Activated CD4-positive, CD25-positive, alpha-beta regulatory T cell treated with anti-CD3 and anti-CD28 coated beads, Interleukin-2, amount 50 U/mL, for 24 hours (primary cell): ENCODE results near the gene KRT5.

Experiments
- ATAC-seq, 2 donors: fragments of 150-1000 bp; cut with Tn5 transposase; one replicate each; pipeline ENCODE4 v1.10.0; 2021; ENCODE audit warnings: mild to moderate bottlenecking in 1 of 2, moderate library complexity in 1 of 2

KRT5 gene

DNA sequence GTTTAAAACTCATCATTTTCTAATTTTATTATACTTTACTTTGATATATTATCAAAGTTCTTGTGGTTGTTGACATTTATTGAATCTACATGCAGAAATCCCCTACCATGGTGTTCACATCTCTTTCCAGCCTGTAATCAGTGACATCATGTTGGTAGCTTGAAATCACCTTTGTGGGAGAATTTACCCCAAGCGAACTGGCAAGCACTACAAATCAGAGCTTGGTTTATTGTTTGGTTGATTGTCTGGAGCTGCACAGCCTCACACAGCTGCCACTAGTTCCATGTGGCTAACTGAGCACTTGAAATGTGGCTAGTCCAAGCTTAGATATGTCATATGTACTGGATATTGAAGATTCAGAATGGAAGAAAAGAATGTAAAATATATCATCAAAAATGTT, 15.4 kb upstream of the KRT5 start:
- no peak for ATAC-seq

DNA sequence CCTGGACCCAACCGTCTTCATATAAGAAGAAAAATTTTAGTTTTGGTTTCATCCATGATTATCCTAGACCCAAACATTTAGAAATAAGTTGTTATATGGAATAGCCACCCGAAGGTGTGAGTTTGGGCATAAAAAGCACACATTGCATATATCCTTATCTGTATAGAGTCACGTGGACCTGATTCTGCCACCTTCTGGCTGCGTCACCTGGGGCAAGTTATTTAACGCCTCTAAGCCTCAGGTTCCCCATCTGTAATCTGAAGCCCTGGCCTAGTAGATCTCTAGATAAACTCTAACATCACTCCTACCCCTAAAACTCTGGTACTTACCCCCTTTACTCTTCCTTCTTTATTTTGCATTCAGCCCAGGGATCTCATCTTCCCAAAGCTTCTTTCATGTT, 14.3 kb upstream of the KRT5 start:
- ATAC-seq = no peak

DNA sequence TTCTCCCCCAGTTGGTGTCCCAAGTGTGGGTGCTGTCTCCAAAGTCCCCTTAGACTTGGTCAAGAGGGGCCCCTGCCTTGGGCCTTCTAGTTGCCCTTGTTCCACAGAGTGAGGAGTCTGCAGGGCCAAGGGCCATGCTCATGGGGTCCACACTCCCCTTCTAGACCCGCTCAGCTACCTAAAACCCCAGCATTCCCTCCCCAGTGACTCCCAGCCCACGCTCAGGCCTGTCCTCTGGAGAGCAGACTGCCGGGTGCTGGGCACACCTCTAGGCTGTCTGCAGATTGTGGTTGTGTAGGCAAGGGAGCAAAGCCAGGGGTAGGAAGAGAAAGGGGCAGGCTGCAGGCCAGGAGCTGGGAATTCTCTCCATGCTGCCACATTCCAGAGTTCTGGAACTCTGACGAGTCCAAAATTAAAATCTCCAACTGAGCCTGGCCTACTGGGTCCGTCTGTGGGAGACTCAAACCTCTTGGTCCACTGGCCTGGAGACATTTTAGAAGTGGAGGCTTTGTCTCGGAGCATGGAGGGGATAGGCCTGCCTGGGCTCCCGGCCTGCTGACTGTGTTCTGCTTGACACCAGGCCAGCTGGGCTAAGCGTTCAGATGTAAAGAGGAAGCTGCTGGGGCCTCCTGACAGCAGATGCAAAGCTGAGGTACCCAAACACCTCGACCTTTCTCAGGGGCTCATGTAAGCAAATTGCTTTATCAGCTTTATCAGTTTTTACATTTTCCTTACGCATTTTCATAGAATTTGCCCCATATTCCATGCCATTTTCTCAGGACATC, 13.7 kb upstream of the KRT5 start:
- no peak for ATAC-seq

DNA sequence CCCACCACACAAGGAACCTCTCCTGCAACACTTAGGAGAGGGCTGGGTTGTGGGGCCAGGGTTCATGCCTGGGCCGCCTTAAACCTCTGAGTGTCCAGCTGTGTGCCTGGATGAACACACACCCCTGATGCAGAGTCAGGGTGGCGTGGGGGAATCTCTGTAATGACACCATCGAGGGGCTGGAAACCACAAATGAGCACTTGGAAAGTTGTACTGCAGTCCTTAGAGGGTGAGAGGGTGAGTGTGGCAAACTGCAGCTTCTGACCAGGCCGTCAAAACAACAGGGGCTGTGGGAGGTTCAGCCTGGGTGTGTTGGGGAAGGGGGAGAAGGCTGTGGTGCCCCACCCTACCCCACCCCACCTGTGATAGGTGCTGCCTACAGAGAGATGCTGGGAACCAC, 12.4 kb upstream of the KRT5 start:
- no peak for ATAC-seq

GRCh38 chr12:52531566-52532300, 11.5 kb upstream of the KRT5 start:
- ATAC-seq = no peak

- ATAC-seq = no peak
Measured at GRCh38 chr12:52530905-52531304, 10.7 kb upstream of the KRT5 start.

- no peak for ATAC-seq
Measured at GRCh38 chr12:52530366-52530765, 10.2 kb upstream of the KRT5 start.

- no peak for ATAC-seq
Measured at GRCh38 chr12:52529846-52530245, 9.7 kb upstream of the KRT5 start.

GRCh38 chr12:52529417-52529816, 9.2 kb upstream of the KRT5 start:
- no peak for ATAC-seq

DNA sequence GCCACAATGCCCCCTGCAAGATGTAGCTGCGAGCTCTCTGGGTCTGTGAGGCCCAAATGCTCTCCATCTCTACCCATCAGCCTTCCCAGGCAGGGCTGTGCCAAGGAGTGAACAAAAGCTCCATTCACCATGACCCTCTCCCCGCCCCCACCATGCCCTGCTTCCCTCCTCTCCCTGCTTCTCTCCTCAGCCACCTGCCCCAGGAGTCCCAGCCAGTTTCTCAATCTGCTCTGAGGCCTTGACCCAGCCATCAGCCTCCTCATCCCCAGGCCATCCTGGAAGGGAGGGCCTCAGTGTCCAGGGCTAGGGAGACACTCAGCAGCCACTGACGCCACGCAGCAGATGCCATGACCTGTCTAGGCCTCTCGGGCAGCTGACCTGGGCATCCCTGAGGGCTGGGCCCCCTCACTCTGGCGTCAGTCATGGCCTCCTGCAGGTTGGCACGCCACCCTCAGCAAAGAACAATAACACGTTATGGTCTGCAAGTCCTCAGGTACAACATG, 8.5 kb upstream of the KRT5 start:
- ATAC-seq = no peak

GRCh38 chr12:52527121-52527800, 7.1 kb upstream of the KRT5 start:
- ATAC-seq = no peak

DNA sequence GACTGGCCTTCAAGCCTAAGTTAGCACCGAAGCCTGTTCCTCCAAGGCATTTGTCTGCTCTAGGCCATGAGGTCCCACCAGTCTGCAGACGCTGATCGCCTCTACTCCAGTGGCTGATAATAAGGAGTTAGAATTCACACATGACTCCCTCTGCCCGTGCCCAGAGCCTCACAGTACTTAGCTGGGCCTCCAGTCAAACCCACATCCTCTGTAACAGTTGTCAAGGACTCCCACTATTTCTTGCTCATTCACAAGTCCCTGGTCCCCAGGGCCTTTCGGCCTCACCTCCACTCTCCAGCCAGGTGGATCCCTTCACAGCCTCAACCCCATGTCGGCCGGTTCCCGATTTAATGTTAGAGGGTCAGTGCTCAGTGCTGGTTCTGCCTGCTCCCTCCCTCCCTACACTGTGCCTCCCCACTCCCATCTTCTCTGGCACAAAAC, 6.3 kb upstream of the KRT5 start:
- no peak for ATAC-seq

GRCh38 chr12:52525661-52526499, 5.7 kb upstream of the KRT5 start:
- ATAC-seq = no peak

DNA sequence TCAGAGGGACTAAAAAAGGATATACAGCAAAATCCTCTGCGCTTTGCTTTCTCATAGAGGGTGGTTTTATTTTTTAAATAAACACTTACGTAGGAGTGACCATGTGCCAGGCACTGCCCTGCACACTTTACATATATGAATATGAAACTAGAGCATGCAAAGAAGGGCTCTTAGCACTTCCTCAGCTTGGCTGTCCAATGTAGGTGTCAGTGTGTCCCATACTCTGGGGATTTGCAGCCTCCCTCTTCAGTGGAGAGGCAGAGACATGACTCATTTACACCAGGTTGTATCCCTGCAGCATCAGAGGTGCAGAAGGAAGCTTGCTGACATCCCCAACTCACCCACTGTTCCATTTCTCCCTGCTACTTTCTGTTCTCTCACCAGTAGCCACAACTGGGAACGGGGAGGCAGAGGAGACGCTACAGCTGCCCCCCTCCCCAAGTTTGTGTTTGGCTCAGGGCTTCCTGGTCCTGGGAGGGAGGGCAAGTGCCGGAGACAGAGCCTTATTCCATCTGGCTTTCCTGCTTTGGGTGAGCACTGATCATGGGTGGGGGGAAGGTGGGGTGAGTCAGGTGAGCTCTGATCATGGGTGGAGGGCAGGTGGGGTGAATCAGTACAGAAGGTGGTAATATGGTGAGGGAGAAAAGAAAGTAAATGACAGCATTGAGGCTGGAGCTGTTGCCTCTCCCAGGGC, 4.9 kb upstream of the KRT5 start:
- ATAC-seq = no peak

DNA sequence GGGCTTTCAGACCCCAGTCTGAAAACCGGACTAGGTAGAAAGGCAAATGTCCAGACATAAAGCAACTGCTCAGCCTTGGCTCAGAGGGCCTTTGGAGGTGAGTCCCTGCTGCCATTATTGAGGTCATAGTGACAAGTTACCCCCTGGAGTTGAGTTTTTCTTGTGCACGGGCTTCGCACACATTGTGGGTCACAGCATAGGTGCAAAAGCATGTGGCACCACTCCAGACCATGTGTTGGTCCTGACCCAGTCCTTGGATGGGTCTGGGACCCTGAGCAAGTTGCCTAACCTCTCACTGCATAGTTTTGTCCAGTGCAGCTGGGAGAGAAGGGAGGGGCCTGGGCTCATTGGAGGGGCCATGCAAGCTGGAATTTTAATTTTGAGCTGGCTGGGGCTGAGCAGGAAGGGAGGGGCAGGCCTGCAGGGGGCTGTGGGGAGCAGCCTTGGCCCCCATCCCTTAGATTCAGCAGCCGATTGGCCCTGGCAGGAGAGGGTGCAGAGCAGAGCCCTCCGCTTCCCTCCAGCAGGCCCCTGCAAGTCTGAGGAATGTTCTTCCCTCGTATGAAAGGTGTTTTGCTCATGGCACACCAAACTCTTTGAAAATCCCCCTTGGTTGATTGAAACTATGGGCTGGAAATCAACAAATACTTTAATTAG, 4.2 kb upstream of the KRT5 start:
- ATAC-seq = no peak

- ATAC-seq = no peak
Measured at GRCh38 chr12:52523824-52524223, 3.6 kb upstream of the KRT5 start.

DNA sequence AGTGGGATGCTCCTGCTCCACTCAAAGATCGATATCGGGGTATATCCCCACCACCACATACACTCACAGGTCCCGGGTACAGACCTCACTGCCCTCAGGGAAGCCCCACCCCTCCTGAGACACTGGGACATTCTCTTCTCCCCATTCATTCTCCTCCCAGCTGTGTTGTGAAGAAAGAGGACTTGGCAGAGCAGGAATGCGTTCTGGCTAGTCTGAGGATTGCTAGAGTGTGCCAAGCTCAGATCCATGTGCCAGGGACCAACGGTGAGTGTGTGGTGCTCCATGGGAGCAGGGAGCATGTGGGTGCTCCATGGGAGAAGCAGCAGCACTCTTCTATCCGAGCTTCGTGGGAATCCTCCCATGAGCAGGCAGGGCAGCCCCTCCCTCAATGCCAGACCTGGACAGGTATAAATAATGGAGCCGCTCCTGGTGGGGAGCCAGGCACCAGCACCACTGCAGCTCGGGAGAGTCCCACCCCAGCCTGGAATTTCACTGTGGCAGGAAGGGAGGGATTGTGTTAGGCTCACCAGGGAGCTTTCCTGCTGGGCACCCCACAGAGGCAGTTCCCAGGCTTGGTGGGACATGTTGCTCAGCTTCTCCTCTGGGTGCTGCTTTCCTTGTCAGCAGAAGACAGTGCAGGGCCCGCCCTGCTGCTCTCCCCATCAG, 2.3 kb upstream of the KRT5 start:
- ATAC-seq = no peak

DNA sequence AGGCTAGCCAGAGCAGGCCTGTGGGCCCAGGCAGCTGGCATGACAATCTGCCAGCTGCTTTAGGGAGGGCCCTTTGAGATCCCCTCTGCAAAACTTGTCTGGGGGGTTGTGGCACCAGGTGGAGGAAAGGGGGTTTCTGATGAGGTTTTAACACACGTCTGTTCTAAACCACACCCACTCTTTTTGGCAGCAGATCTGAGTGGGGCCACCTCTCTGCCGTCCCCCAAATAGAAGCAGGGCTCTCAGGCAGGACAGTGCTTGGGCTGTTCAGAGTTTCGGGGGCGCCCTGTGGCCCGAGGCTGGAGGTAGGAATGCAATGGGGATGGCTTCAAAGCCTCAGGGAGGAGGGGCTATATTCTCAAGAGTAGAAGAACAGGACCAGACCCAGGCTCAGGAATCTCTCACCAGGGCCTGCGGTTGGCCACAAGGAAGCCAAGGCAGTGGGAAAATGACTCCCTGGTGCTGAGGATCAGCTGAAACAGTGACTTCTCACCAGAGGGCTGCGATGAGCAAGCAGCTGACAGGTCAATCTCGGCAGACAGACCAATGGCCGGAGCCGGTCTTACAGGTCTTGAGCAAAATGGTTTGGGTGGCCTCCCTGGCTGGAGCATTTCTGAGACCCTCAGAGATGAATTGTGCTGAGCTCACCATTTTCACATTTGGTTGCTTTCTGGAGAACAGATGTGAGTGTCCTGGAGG, 1.5 kb upstream of the KRT5 start:
- ATAC-seq = no peak

GRCh38 chr12:52521175-52521567, 977 bp upstream of the KRT5 start:
- no peak for ATAC-seq

GRCh38 chr12:52519387-52519703, 849 bp downstream of the KRT5 start:
- no peak for ATAC-seq
